ENCODE measurements around the gene PCDHB9.
"Not testable (repeated sequence)": the region's sequence is repeated elsewhere in the genome, so short reads cannot be mapped to it uniquely, and the experiment has no call there.

Gene PCDHB9

DNA sequence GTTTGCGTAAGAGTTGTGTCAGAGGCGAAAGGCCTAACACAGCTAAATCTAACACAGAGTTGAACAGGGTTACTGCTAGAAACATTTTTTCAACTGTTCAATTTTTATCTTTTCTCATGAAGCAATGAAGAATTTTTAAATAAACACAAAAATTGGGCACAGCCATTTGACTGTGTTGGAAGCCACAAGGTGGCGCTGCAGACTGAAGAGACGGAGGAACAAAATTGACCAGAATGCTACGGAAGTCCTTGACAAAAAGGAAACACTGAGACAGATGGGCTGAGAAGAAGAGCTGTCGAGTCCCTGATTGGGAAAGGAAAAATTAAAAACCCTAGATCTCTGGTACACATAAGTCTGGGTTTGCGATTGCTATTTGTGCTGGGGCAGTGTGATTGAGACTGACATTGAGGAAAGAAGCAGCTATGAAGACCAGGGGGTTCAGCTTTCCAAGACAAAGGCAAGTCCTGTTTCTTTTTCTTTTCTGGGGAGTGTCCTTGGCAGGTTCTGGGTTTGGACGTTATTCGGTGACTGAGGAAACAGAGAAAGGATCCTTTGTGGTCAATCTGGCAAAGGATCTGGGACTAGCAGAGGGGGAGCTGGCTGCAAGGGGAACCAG is at the start of gene PCDHB9:
TSS of gene PCDHB9 (plus strand) at position 265 of the 616 bp plus-strand sequence. CDS start at position 423, 158 bp downstream.
- Histone ChIP-seq H3K9me3 (ENCODE audit: control insufficient read depth, insufficient read depth, low read length) (no peaks in the 10 kb centered on the region), H3K4me3 (ENCODE audit: low read length) (peak within 1 kb of the TSS; percentile 54), H3K27me3 (ENCODE audit: control insufficient read depth, low read length) (no peaks in the 10 kb centered on the region), H3K4me1 (ENCODE audit: control insufficient read depth, low read length) (0 out of 2 replicates have a peak, but pooled peaks cover 3% of the 10 kb centered on the region), H3K9me2 (replicated peaks; ENCODE audit: control insufficient read depth, low read length) (no peaks in the 10 kb centered on the region), H3K27ac (ENCODE audit: low read depth, low read length) (no peak within 1 kb of the TSS), H4K20me1 (ENCODE audit: control insufficient read depth, insufficient read depth, low read depth, low read length) (no peaks in the 10 kb centered on the region), H3K36me3 (ENCODE audit: control insufficient read depth, low read length) (no peaks in the 10 kb centered on the region), H3F3A (ENCODE audit: control insufficient read depth, insufficient read depth) (no peaks in the 10 kb centered on the region), H3K79me2 (ENCODE audit: control insufficient read depth, low read length) (no peaks in the 10 kb centered on the region), H3K4me2 (ENCODE audit: low read length) (peak within 1 kb of the TSS; percentile 62)
- TF ChIP-seq, protein P1, sequence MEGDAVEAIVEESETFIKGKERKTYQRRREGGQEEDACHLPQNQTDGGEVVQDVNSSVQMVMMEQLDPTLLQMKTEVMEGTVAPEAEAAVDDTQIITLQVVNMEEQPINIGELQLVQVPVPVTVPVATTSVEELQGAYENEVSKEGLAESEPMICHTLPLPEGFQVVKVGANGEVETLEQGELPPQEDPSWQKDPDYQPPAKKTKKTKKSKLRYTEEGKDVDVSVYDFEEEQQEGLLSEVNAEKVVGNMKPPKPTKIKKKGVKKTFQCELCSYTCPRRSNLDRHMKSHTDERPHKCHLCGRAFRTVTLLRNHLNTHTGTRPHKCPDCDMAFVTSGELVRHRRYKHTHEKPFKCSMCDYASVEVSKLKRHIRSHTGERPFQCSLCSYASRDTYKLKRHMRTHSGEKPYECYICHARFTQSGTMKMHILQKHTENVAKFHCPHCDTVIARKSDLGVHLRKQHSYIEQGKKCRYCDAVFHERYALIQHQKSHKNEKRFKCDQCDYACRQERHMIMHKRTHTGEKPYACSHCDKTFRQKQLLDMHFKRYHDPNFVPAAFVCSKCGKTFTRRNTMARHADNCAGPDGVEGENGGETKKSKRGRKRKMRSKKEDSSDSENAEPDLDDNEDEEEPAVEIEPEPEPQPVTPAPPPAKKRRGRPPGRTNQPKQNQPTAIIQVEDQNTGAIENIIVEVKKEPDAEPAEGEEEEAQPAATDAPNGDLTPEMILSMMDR (IDR thresholded peaks at IDR 0.05; ENCODE audit: low read depth, low read length, poor library complexity, severe bottlenecking): peak; percentile 94
- no peak for TF ChIP-seq EZH2phosphoT487 (IDR thresholded peaks at IDR 0.05; ENCODE audit: borderline replicate concordance, low read length)

DNA sequence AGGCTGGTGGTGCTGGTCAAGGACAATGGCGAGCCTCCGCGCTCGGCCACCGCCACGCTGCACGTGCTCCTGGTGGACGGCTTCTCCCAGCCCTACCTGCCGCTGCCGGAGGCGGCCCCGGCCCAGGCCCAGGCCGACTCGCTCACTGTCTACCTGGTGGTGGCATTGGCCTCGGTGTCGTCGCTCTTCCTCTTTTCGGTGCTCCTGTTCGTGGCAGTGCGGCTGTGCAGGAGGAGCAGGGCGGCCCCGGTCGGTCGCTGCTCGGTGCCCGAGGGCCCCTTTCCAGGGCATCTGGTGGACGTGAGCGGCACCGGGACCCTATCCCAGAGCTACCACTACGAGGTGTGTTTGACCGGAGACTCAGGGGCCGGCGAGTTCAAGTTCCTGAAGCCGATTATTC is 49.6 kb upstream of the PCDHB9 start:
- H3K9me2 ChIP-seq (replicated peaks; ENCODE audit: control insufficient read depth, low read length); H3K4me2 ChIP-seq (ENCODE audit: low read length); H4K20me1 ChIP-seq (ENCODE audit: control insufficient read depth, insufficient read depth, low read depth, low read length); H3K36me3 ChIP-seq (ENCODE audit: control insufficient read depth, low read length); H3K79me2 ChIP-seq (ENCODE audit: control insufficient read depth, low read length); H3F3A ChIP-seq (ENCODE audit: control insufficient read depth, insufficient read depth); H3K27ac ChIP-seq (ENCODE audit: low read depth, low read length); H3K4me1 ChIP-seq (ENCODE audit: control insufficient read depth, low read length); H3K4me3 ChIP-seq (ENCODE audit: low read length); H3K9me3 ChIP-seq (ENCODE audit: control insufficient read depth, insufficient read depth, low read length); H3K27me3 ChIP-seq (ENCODE audit: control insufficient read depth, low read length): not testable (repeated sequence)

GRCh38 chr5:141149812-141150211 is 37.1 kb upstream of the PCDHB9 start, which contains the start of gene PCDHB6:
TSS of gene PCDHB6 (plus strand) at chr5:141150057. CDS start at chr5:141150258, 201 bp downstream.
- H3F3A ChIP-seq (ENCODE audit: control insufficient read depth, insufficient read depth): no peaks in the 10 kb centered on the region
- H3K79me2 ChIP-seq (ENCODE audit: control insufficient read depth, low read length): no peaks in the 10 kb centered on the region
- no peaks in the 10 kb centered on the region for H3K36me3 ChIP-seq (ENCODE audit: control insufficient read depth, low read length)
- H3K4me2 ChIP-seq (ENCODE audit: low read length): no peak within 1 kb of the TSS
- H3K27me3 ChIP-seq (ENCODE audit: control insufficient read depth, low read length): no peaks in the 10 kb centered on the region
- H3K4me1 ChIP-seq (ENCODE audit: control insufficient read depth, low read length): no peaks in the 10 kb centered on the region
- no peaks in the 10 kb centered on the region for H3K9me3 ChIP-seq (ENCODE audit: control insufficient read depth, insufficient read depth, low read length)
- H3K4me3 ChIP-seq (ENCODE audit: low read length): no peak within 1 kb of the TSS
- no peaks in the 10 kb centered on the region for H4K20me1 ChIP-seq (ENCODE audit: control insufficient read depth, insufficient read depth, low read depth, low read length)
- TF ChIP-seq, protein P1 (IDR thresholded peaks at IDR 0.05; ENCODE audit: low read depth, low read length, poor library complexity, severe bottlenecking): peak; percentile 44
- no peak for TF ChIP-seq EZH2phosphoT487 (IDR thresholded peaks at IDR 0.05; ENCODE audit: borderline replicate concordance, low read length)
- no peak within 1 kb of the TSS for H3K27ac ChIP-seq (ENCODE audit: low read depth, low read length)
- no peaks in the 10 kb centered on the region for H3K9me2 ChIP-seq (replicated peaks; ENCODE audit: control insufficient read depth, low read length)

DNA sequence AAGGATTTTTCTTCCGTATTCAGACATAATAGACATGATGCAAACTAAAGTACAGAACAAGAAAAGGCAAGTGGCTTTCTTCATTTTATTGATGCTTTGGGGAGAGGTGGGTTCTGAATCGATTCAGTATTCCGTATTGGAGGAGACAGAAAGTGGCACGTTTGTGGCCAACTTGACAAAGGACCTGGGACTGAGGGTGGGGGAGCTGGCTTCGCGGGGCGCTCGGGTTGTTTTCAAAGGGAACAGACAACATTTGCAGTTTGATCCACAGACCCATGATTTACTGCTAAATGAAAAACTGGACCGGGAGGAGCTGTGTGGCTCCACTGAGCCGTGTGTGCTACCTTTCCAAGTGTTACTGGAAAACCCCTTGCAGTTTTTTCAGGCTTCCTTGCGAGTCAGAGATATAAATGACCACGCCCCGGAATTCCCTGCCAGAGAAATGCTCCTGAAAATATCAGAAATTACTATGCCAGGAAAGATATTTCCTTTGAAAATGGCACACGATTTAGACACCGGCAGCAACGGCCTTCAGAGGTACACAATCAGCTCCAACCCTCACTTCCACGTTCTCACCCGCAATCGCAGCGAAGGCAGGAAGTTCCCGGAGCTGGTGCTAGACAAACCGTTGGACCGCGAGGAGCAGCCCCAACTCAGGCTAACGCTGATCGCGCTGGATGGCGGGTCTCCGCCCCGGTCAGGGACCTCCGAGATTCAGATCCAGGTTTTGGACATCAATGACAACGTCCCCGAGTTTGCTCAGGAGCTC is 36.6 kb upstream of the PCDHB9 start:
- no peaks in the 10 kb centered on the region for H3K79me2 ChIP-seq (ENCODE audit: control insufficient read depth, low read length)
- no peaks in the 10 kb centered on the region for H3K9me3 ChIP-seq (ENCODE audit: control insufficient read depth, insufficient read depth, low read length)
- no peaks in the 10 kb centered on the region for H3K4me1 ChIP-seq (ENCODE audit: control insufficient read depth, low read length)
- H3K9me2 ChIP-seq (replicated peaks; ENCODE audit: control insufficient read depth, low read length): no peaks in the 10 kb centered on the region
- H3K27me3 ChIP-seq (ENCODE audit: control insufficient read depth, low read length): no peaks in the 10 kb centered on the region
- no peak overlapping the region for H3K27ac ChIP-seq (ENCODE audit: low read depth, low read length)
- H4K20me1 ChIP-seq (ENCODE audit: control insufficient read depth, insufficient read depth, low read depth, low read length): no peaks in the 10 kb centered on the region
- no peaks in the 10 kb centered on the region for H3F3A ChIP-seq (ENCODE audit: control insufficient read depth, insufficient read depth)
- no peaks in the 10 kb centered on the region for H3K36me3 ChIP-seq (ENCODE audit: control insufficient read depth, low read length)
- H3K4me2 ChIP-seq (ENCODE audit: low read length): no peak overlapping the region
- H3K4me3 ChIP-seq (ENCODE audit: low read length): no peak overlapping the region
- TF ChIP-seq, protein P1 (IDR thresholded peaks at IDR 0.05; ENCODE audit: low read depth, low read length, poor library complexity, severe bottlenecking): no peak
- TF ChIP-seq EZH2phosphoT487 (IDR thresholded peaks at IDR 0.05; ENCODE audit: borderline replicate concordance, low read length): no peak
